H7 (cell line): ENCODE measurements around the gene EIF4G3. TPM values are rescaled to one million over a fixed set of nuclear protein-coding genes. Genes with fewer than 3 reads are reported as not detected.
"Not testable (repeated sequence)": the region's sequence is repeated elsewhere in the genome, so short reads cannot be mapped to it uniquely, and the experiment has no call there.

ENCODE experiments used
- DNase-seq: peaks from one replicate; pipeline ENCODE4 v3.0.0; 2012
- H3K27me3 ChIP-seq: 2 replicates; pipeline ENCODE4 v1.6.0; 2011; ENCODE audit warnings: mild to moderate bottlenecking, low read length; ENCODE audit not compliant: control insufficient read depth, insufficient read depth
- H3K36me3 ChIP-seq: replicated peaks from 2 replicates; pipeline ENCODE4 v1.5.1; 2011; ENCODE audit warnings: low read length; ENCODE audit not compliant: control insufficient read depth, insufficient read depth
- H3K4me3 ChIP-seq: 2 replicates; pipeline ENCODE4 v1.5.1; 2011; ENCODE audit warnings: low read depth, mild to moderate bottlenecking, control low read depth, low read length, moderate library complexity; ENCODE audit not compliant: insufficient read depth
- total RNA-seq: library from RNA; depleted of rRNA; stranded (reverse); fragments of >200 nt; shearing (Covaris generic); gene quantifications from 2 replicates; pipeline ENCODE4 v1.2.3, GENCODE V29; 2014

EIF4G3 gene
- total RNA-seq, 1 experiment from 2014 or later, result 56.7 TPM

DNA sequence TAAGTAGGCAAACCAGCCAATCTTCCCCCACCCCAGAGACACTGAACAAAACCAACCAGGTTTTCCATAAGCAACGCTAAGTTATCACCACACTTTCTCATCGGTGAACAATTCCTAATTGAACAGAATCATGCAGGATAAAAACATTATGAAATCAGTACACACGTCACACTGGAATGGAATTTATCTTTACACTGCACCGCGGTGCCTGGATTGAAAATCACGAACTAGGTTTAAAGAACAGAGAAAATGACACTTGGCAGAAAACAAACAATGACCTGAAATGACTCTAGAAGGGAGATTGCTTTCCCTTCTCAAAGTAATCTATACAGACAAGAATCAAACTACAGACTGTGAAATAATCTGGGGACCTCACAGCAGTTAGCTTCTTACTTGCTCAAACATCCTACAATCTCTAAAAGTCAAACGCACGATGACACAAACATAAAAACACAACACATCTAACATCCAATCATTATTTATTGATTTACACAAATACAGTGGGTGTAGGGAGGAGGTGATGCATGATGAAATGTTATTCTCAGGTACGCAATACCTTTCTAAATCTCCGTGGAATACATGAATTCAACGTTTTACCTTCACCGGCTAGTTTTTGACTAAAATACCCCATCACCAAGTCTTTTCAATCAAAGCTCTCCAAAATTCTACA, 1.9 kb downstream of the EIF4G3 start:
- Histone ChIP-seq H3K4me3 (peak overlapping the region; percentile 91), H3K36me3 (peaks cover 2% of the 10 kb centered on the region), H3K27me3 (peaks cover 2% of the 10 kb centered on the region; the same call in 1 of the 2 replicates)
- no peak for DNase-seq

DNA sequence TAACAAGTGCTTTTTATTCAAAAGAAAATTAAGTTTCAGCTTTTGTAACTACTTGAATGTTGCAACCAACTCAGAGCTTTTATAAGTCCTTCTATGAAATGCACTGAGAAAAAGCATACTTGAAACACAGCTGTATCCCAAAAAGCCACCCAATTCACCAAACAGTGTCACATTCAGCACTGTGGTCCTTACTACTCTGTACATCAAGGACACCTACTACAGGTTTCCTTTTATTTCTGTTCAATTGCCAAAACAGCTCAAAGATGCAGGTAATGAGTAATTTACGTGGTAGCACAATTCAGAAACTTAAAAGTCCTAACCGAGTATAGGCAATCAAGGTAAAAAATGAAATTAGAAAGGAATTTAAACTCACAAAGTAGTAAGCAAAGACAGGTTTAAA, 2.5 kb downstream of the EIF4G3 start:
- peaks cover 3% of the 10 kb centered on the region for H3K36me3 ChIP-seq
- no peak overlapping the region; the same call in 1 of the 2 replicates for H3K4me3 ChIP-seq
- peaks cover 2% of the 10 kb centered on the region; the same call in 1 of the 2 replicates for H3K27me3 ChIP-seq
- DNase-seq, result no peak

DNA sequence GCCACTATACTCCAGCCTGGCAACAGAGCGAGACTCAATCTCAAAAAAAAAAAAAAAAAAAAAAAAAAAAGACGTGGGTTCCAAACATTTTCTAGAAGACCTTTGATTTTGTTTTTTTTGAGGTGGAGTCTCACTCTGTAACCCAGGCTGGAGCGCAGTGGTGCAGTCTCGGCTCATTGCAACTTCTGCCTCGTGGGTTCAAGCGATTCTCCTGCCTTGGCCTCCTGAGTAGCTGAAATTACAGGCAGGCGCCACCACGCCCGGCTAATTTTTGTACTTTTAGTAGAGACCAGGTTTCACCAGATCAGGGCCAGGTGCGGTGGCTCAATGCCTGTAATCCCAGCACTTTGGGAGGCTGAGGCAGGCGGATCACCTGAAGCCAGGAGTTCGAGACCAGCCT, 3.6 kb downstream of the EIF4G3 start:
- not testable (repeated sequence) for DNase-seq, H3K36me3 ChIP-seq, H3K27me3 ChIP-seq, H3K4me3 ChIP-seq

DNA sequence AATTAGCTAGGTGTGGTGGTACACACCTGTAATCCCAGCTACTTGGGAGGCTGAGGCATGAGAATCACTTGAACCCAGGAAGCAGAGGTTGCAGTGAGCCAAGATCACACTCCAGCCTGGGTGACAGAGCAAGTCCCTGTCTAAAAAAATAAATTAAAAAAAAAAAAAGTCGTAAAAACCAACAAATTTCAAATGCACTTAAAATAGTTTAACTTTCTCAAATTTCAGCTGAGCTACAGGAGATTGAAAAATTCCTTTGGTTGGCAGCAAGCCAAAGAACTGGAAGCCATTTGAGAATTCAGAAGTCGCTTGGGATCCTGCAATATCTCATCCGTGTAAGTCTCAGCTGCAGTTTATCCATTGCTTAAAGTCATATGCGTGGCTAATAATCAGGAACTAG, 5.9 kb downstream of the EIF4G3 start:
- not testable (repeated sequence) for H3K27me3 ChIP-seq, H3K4me3 ChIP-seq, H3K36me3 ChIP-seq, DNase-seq

DNA sequence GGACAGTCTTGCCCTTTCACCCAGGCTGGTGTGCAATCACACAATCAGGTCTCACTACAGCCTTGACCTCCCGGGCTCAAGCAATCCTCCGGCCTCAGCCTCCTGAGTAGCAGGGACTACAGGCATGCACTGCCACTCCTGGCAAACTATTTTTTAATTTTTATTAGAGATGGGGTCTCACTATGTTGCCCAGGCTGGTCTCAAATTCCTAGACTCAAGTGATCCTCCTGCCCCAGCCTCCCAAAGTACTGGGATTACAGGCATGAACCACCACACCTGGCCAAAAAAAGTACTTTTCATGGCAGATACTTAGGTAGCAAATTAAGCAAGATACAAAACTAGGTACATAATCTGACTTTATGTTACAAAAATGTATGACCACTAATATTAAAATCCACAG, 8.3 kb downstream of the EIF4G3 start:
- no peak for DNase-seq
- Histone ChIP-seq H3K4me3 (no peak overlapping the region), H3K36me3 (peaks cover 4% of the 10 kb centered on the region), H3K27me3 (no peaks in the 10 kb centered on the region)

DNA sequence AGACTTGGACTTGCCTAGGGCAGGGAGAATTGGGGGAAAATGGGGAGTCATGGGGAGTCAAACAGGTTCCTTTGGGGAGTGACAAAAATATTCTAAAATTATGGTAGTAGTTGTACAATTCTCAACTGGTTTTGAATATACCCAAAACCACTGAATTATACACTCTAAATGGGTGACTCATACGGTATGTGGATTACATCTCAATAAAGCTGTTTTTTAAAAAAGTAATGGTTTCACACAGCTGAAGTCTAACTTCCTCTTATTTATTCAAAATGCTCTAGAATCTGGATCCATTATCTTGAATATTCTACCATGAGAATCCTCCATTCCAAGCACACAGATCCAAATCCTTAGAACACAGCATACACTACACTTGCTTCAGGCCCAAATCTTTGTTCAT, 11.1 kb downstream of the EIF4G3 start:
- H3K36me3 ChIP-seq, result peaks cover 2% of the 10 kb centered on the region; the same call in 1 of the 2 replicates
- no peak overlapping the region for H3K4me3 ChIP-seq
- DNase-seq, result no peak
- H3K27me3 ChIP-seq, result no peaks in the 10 kb centered on the region

DNA sequence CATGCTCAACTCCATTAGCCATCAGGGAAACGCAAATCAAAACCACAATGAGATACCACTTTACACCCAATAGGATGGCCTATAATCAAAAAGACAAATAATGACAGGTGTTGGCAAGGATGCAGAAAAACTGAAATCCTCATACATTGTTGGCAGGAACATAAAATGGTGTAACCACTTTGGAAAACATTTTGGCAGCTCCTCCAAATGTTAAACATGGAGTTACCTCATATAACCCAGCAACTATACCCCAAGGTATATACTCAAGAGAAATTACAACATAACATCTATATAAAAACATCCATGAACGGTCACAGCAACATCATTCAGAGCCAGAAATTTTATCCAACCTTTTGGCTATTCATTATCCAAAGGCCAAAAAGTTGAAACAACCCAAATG, 11.6 kb downstream of the EIF4G3 start:
- H3K27me3 ChIP-seq, result no peaks in the 10 kb centered on the region
- peaks cover 2% of the 10 kb centered on the region; the same call in 1 of the 2 replicates for H3K36me3 ChIP-seq
- no peak for DNase-seq
- no peak overlapping the region for H3K4me3 ChIP-seq

DNA sequence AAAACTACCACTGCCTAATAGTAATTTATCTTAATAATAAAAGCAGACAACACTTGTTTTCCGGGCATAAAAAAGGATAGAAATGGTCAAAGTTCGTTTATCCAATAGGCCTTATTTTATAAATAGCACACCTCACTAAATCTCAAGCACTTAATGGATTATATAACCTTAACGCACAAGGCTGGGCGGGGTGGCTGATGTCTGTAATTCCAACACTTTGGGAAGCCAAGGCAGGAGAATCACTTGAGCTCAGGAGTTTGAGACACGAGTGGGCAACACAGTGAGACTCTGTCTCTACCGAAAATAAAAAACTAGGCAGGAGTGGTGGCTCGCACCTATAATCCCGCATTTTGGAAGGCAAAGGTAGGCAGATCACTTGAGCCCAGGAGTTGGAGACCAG, 12.4 kb downstream of the EIF4G3 start:
- Histone ChIP-seq H3K36me3 (peaks cover 2% of the 10 kb centered on the region; the same call in 1 of the 2 replicates), H3K4me3 (no peak overlapping the region), H3K27me3 (no peaks in the 10 kb centered on the region)
- no peak for DNase-seq

DNA sequence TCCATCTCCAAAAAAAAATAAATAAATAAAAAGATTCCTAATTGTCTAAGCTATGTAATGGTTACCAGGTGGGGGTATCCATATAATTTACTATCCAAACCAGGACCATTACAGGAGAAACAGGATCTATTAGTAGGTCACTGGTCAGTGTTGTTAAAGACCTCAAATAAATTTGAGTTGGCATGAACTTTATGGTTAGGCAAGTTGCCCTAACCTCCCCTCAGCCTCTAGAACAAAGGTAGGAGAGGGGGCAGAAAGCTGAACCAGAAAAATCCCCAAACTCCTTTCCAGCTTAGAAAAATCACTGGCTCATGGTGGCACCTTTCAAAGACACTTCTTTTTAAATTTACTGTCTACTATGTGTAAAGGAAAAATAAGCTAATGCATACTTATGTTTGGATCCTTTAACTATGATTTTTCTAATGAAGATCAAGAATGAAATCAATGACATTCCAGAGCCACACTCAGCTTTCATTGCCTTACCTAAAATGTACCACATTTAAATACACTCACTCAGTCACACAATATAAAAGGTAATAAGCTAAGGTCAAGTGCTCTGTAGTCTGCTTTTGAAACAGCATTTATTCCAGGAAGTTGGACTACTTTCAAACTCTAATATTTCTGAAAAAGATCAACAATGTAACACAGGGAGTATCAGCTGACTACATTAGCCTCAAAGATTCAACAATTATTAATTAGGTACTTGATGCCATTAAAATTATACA, 13.8 kb downstream of the EIF4G3 start:
- Histone ChIP-seq H3K4me3 (no peak overlapping the region), H3K27me3 (no peaks in the 10 kb centered on the region), H3K36me3 (no peaks in the 10 kb centered on the region; the same call in none of the 2 replicates)
- no peak for DNase-seq

DNA sequence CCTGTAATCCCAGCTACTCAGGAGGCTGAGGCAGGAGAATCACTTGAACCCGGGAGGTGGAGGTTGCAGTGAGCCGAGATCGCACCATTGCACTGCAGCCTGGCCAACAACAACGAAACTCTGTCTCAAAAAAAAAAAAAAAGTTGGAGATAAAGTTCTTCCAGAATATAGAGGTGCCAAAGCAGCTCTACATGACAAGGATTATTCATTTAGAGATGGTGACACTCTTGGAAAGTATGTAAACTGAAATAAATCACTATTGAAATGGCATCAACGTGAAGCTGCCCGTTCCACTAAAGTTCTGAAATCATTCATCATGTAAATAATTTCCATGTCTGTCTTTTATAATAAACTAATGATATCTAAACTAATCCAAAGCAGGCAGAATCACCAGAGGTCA, 14.9 kb downstream of the EIF4G3 start:
- H3K4me3 ChIP-seq, result no peak overlapping the region
- no peak for DNase-seq
- no peaks in the 10 kb centered on the region for H3K27me3 ChIP-seq
- H3K36me3 ChIP-seq, result no peaks in the 10 kb centered on the region; the same call in none of the 2 replicates

DNA sequence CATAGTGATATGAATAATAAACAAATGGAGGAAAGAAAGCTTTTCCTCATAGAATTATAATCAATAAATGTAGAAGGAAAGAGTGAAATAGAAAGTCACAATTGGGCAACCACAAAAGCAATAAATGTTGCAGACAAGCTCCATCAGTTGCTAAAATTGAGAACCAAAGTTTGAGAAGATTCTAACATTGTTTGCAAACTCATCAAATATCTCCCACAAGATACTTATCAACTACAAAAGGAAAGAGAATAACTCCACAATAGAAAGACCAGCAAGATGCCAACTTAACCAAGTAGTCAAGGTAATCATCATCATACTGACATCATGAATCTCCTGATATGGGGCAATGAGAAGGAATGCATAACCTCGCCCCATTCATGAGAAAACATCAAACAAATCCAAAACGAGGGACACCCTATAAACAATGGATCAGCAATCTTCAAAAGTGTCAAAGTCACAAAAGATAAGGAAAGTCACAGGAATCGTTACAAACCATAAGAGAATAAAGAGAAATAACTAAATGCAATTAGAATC, 16.4 kb downstream of the EIF4G3 start:
- Histone ChIP-seq H3K27me3 (no peaks in the 10 kb centered on the region), H3K36me3 (no peaks in the 10 kb centered on the region; the same call in none of the 2 replicates)
- DNase-seq, result no peak

DNA sequence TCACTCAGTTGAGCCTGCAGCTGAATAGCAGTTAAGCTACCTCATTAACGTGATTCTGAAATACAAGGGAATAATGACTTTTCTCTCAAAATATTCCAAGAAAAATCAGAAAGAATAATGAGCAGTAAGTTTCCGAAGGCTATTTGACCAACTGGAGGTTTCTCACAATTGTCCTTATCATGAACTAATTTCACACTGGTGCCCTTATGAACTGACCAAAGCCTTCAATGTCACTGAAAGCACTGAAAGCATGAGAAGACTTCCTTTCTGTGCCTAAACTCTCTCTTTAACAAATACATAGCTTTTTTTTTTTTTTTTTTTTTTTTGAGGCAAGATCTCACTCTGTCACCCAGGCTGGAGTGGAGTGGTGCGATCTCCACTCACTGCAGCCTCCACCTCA, 18.8 kb downstream of the EIF4G3 start:
- H3K4me3 ChIP-seq, result no peak overlapping the region
- H3K36me3 ChIP-seq, result no peaks in the 10 kb centered on the region; the same call in none of the 2 replicates
- no peaks in the 10 kb centered on the region for H3K27me3 ChIP-seq
- DNase-seq, result no peak

More for the DNA sequence above, 16.4 kb downstream of the EIF4G3 start:
- no peak overlapping the region for H3K4me3 ChIP-seq

DNA sequence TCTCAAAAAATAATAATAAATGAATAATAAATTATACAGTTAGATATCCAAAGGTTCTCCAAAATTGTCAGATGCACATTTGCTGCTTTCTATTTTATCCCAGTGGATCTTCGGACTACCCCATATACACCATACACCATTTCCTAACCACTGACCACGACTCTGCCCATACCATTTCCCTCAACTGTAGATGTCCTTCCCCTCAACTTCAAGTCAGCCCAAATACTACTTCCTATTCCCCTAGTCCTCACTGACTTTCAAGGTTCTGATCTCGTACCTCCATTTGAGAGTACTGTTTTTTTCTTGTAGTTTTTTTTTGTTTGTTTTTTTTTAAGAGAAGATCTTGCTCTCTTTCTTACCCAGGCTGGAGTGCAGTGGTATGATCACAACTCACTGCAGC, 19.6 kb downstream of the EIF4G3 start:
- H3K27me3 ChIP-seq, result no peaks in the 10 kb centered on the region
- H3K36me3 ChIP-seq, result no peaks in the 10 kb centered on the region; the same call in 1 of the 2 replicates
- no peak for DNase-seq
- no peak overlapping the region for H3K4me3 ChIP-seq

DNA sequence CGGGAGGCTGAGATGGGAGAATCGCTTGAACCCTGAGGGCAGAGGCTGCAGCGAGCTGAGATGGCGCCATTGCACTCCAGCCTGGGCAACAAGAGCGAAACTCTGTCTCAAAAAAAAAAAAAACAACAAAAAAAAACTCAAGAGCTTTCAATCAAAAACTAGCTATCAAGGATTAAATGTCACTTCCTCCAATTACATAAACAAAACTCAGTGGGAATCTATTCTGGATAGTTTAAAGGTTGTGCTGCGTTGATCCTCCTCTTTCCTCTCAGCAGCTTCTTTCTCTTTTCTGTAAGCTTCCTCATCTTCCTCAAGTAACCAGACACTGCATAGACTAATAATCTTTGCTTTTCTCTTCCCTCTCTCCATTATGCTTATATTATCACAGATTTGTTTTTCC, 20.7 kb downstream of the EIF4G3 start:
- Histone ChIP-seq H3K27me3 (no peaks in the 10 kb centered on the region), H3K36me3 (no peaks in the 10 kb centered on the region; the same call in 1 of the 2 replicates), H3K4me3 (no peak overlapping the region)
- DNase-seq, result no peak

DNA sequence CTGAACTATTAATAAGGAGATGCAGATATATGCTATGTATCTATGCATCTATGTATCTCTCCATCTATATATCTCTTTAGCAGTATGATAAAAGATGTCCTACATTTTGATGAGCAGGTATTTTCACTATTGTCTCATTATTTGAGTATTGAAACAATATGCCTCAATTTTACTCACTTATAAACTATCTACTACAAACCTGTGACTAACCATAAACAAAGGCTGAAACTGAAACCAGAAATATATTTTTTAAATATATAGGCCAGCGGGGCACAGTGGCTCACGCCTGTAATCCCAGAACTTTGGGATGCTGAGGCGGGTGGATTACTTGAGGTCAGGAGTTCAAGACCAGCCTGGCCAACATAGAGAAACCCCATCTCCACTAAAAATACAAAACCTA, 22.0 kb downstream of the EIF4G3 start:
- no peak for DNase-seq
- Histone ChIP-seq H3K4me3 (no peak overlapping the region), H3K36me3 (no peaks in the 10 kb centered on the region; the same call in 1 of the 2 replicates), H3K27me3 (no peaks in the 10 kb centered on the region)
